ENCODE results near the gene PAQR5. TPM values are rescaled to one million over a fixed set of nuclear protein-coding genes. Genes with fewer than 3 reads are reported as not detected.

PAQR5 gene
- total and polyA plus RNA-seq, 9 of the 15 experiments (the other 6 are each of a cell fraction or from before 2014, with no cell fraction given) = 0.04 to 0.08 TPM; not detected in 7

GRCh38 chr15:69296606-69297005 lies 2.1 kb upstream of the PAQR5 start (continued):
- TF ChIP-seq MITF (IDR thresholded peaks at IDR 0.05) (no peak), ZNF354B (CRISPR knock-in tag; IDR thresholded peaks at IDR 0.05) (no peak), RBM22 (IDR thresholded peaks at IDR 0.05; ENCODE audit: low read depth, low read length, poor library complexity, severe bottlenecking) (no peak), POLR2G (IDR thresholded peaks at IDR 0.05; ENCODE audit: low read depth, low read length) (no peak), KAT7 (CRISPR knock-in tag; IDR thresholded peaks at IDR 0.05; ENCODE audit: borderline replicate concordance) (no peak)
- TF ChIP-seq, protein P1, sequence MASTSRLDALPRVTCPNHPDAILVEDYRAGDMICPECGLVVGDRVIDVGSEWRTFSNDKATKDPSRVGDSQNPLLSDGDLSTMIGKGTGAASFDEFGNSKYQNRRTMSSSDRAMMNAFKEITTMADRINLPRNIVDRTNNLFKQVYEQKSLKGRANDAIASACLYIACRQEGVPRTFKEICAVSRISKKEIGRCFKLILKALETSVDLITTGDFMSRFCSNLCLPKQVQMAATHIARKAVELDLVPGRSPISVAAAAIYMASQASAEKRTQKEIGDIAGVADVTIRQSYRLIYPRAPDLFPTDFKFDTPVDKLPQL (IDR thresholded peaks at IDR 0.05; ENCODE audit: extremely low read depth, insufficient read length) = no peak

DNA sequence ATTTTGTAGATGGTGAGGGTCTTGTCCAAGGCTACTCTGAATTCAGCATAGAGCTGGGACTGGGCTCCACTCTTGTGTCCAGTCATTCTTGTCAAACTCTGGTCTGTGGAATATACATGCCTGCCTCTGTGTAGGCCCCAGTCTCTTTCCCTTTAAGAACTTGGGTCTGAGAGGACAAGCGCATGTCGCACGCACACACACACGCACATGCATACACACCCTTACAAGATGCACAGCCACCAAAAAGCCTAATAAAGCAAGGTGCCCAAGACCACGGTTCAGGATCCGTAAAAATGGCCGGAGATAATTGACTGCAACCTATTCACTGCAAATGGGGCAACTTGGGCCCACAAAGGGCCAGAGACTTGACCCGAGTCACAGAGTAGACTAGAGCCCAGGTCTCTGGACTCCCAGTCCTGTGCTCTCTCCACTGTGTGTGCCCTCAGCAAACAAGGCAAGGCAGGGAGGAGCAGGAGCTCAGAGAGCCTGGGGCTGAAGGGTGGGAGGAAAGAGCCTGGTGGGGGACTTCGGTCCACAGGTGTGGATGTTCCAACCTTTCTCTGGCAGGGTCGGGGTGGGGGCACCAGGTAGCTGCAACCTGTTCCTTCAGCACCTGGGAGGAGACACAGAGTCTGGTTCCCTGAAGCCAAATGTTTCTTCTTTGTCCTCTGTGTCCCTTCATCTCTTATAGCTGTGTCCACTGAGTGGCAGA lies 914 bp upstream of the PAQR5 start:
- no peak overlapping the region for H3K9ac ChIP-seq (ENCODE audit: insufficient read depth in 1 of 2, low read depth in 2 of 2, low read length in 2 of 2)
- no peaks in the 10 kb centered on the region; the same call in 1 of the 2 replicates for H4K20me1 ChIP-seq (replicated peaks; ENCODE audit: control insufficient read depth, insufficient read depth, low read length)
- in situ Hi-C loops (cut with MboI) = no loop called here
- H3K36me3 ChIP-seq (ENCODE audit: control insufficient read depth, insufficient read depth, low read length) = no peaks in the 10 kb centered on the region
- H3K27me3 ChIP-seq (ENCODE audit: control insufficient read depth in 2 of 2, insufficient read depth in 2 of 2, low read length in 2 of 2) = peaks cover 40 to 70% of the 10 kb centered on the region in 2 experiments
- POLR2A ChIA-PET = no interaction called here
- FAIRE-seq = no peak
- no peak overlapping the region for H3K4me3 ChIP-seq
- no peaks in the 10 kb centered on the region for H3K79me2 ChIP-seq (ENCODE audit: control insufficient read depth, insufficient read depth, low read length)
- H3K27ac ChIP-seq (ENCODE audit: extremely low read depth, low read depth, low read length) = no peak overlapping the region
- DNase-seq (ENCODE audit: extremely low read depth in 1 of 4, low spot score in 3 of 4) = no peak
- BruUV-seq (replicated peaks) = no TSS peak
- CTCF ChIA-PET (ENCODE audit: low intra/inter-chr PET ratio) = no interaction called here
- H3K9me3 ChIP-seq (replicated peaks; ENCODE audit: control insufficient read depth, insufficient read depth, low read depth, low read length) = no peaks in the 10 kb centered on the region
- intact Hi-C loops (cut with micrococcal nuclease) = no loop called here
- 6% methylated on average over 10 of the region's 10 CpGs for whole genome bisulfite sequencing (ENCODE audit: insufficient coverage, low coverage, missing lambda C conversion rate)
- H3K9me1 ChIP-seq (ENCODE audit: control insufficient read depth, insufficient read depth, low read length) = no peaks in the 10 kb centered on the region
- H3K4me2 ChIP-seq (ENCODE audit: insufficient read depth, low read length) = no peak overlapping the region
- peaks cover 0 to 11% of the 10 kb centered on the region in 2 experiments; a peak in 2 of 5 replicates for H3K4me1 ChIP-seq (replicated peaks in 1 of 2; ENCODE audit: control insufficient read depth in 2 of 2, insufficient read depth in 2 of 2, low read length in 2 of 2)
- no peak for ATAC-seq
- H2AFZ ChIP-seq (ENCODE audit: low read depth, low read length) = no peak overlapping the region
- TF ChIP-seq MAFG (tag; conservative IDR thresholded peaks at IDR 0.05) = no peak
- no peak for TF ChIP-seq ILF3 (IDR thresholded peaks at IDR 0.05; ENCODE audit: borderline replicate concordance)
- TF ChIP-seq NEUROD1 (IDR thresholded peaks at IDR 0.05; ENCODE audit: borderline replicate concordance, low read depth, low read length, partially characterized antibody) = no peak
- no peak for TF ChIP-seq SOX6 (IDR thresholded peaks at IDR 0.05)
- TF ChIP-seq, protein P2, sequence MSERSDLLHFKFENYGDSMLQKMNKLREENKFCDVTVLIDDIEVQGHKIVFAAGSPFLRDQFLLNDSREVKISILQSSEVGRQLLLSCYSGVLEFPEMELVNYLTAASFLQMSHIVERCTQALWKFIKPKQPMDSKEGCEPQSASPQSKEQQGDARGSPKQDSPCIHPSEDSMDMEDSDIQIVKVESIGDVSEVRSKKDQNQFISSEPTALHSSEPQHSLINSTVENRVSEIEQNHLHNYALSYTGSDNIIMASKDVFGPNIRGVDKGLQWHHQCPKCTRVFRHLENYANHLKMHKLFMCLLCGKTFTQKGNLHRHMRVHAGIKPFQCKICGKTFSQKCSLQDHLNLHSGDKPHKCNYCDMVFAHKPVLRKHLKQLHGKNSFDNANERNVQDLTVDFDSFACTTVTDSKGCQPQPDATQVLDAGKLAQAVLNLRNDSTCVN (CRISPR knock-in tag; IDR thresholded peaks at IDR 0.05) = no peak
- TF ChIP-seq FOXK2 (conservative IDR thresholded peaks at IDR 0.05 in 1 of 2, IDR thresholded peaks at IDR 0.05 in 1 of 2; ENCODE audit: low read depth in 2 of 2) = no peak
- TF ChIP-seq RBM34 (IDR thresholded peaks at IDR 0.05; ENCODE audit: borderline replicate concordance, insufficient read depth, low read length) = no peak
- TF ChIP-seq ZNF740 (CRISPR knock-in tag; IDR thresholded peaks at IDR 0.05) = no peak
- no peak for TF ChIP-seq ZNF740 (tag; IDR thresholded peaks at IDR 0.05)
- TF ChIP-seq MAFF (IDR thresholded peaks at IDR 0.05; ENCODE audit: low read length) = no peak
